ENCODE measurements around the gene KLHL30. TPM values are rescaled to one million over a fixed set of nuclear protein-coding genes. Genes with fewer than 3 reads are reported as not detected.
A peak's percentile ranks its signal among the peaks of the same experiment; 100 is the strongest.

Gene KLHL30, protein sequence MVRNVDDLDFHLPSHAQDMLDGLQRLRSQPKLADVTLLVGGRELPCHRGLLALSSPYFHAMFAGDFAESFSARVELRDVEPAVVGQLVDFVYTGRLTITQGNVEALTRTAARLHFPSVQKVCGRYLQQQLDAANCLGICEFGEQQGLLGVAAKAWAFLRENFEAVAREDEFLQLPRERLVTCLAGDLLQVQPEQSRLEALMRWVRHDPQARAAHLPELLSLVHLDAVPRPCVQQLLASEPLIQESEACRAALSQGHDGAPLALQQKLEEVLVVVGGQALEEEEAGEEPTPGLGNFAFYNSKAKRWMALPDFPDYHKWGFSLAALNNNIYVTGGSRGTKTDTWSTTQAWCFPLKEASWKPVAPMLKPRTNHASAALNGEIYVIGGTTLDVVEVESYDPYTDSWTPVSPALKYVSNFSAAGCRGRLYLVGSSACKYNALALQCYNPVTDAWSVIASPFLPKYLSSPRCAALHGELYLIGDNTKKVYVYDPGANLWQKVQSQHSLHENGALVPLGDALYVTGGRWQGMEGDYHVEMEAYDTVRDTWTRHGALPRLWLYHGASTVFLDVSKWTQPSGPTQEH
- total RNA-seq (1 to 10 TPM in 1 of 9 donors, under 1 TPM in 5, not detected in 3; 0.10 to 4.3 (median 0.15) TPM), polyA plus RNA-seq (under 1 TPM in 2 of 3 donors, not detected in 1; 0.13 to 0.24 TPM)
- long read RNA-seq, donor 1: 0 reads
- long read RNA-seq, donor 2: 0 reads
- long read RNA-seq, donor 3: 0 reads
- long read RNA-seq, donor 4: 0 reads
- long read RNA-seq, donor 5: 0 reads
- long read RNA-seq, donor 6: 0 reads
- long read RNA-seq, donor 7: 0 reads
- long read RNA-seq, donor 8: 0 reads
- long read RNA-seq, donor 9: 0 reads
- long read RNA-seq, donor 10: 0 reads

DNA sequence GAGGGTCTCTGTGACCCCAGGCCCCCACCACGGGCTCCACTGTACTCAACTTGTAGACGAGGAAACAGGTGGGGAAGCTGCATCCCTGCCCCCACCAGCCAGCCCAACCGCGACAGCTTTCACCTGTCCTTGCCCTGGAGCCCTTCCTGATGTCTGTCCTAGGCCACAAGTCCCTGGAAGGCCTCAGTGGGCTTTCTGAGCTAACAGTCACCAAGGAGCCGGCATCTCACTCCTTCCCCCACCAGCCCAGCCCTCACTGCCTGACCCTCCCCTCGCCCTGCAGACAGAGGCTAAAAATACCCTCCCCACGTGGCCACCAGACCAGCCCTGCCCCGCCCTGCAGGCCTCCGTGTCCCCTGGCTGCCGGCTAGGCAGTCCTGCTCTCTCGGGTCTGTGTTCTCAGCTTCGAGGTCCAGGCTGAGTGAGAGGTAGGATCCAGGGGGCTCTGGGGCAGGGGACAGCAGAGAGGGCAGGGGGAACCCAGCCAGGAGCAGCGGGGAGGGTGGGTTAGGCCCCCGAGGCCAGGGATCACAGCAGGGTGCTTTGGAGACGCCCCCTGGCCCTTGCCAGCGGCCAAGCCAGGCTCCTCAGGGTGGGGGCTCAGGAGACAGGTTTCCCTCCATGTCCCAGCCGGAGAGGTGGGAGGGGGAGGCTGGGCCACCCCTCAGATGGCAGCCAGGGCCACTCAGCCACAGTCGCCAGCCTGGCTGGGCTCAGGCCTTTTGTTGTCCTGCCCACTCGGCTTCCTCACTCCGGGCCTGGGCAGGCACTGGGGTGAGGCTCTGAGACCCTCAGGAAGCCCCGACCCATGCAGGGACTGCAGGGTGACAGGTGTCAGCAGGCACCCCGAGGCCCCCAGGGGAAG, at the start of gene KLHL30:
TSS of gene KLHL30 (plus strand) at position 338 of the 865 bp plus-strand sequence. CDS start 2,087 bp downstream, outside the sequence.
- no peak for DNase-seq
- H3K4me3 ChIP-seq: no peak within 1 kb of the TSS
- H3K27ac ChIP-seq: no peak within 1 kb of the TSS
- no peaks in the 10 kb centered on the region for H3K36me3 ChIP-seq (replicated peaks in 1 of 2)
- no peak for TF ChIP-seq POLR2A (IDR thresholded peaks at IDR 0.05)
- TF ChIP-seq, protein P1, sequence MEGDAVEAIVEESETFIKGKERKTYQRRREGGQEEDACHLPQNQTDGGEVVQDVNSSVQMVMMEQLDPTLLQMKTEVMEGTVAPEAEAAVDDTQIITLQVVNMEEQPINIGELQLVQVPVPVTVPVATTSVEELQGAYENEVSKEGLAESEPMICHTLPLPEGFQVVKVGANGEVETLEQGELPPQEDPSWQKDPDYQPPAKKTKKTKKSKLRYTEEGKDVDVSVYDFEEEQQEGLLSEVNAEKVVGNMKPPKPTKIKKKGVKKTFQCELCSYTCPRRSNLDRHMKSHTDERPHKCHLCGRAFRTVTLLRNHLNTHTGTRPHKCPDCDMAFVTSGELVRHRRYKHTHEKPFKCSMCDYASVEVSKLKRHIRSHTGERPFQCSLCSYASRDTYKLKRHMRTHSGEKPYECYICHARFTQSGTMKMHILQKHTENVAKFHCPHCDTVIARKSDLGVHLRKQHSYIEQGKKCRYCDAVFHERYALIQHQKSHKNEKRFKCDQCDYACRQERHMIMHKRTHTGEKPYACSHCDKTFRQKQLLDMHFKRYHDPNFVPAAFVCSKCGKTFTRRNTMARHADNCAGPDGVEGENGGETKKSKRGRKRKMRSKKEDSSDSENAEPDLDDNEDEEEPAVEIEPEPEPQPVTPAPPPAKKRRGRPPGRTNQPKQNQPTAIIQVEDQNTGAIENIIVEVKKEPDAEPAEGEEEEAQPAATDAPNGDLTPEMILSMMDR (IDR thresholded peaks at IDR 0.05): no peak
- H3K27me3 ChIP-seq: no peaks in the 10 kb centered on the region
- H3K4me1 ChIP-seq (replicated peaks in 1 of 2): no peaks in the 10 kb centered on the region
- no peaks in the 10 kb centered on the region for H3K9me3 ChIP-seq (replicated peaks in 1 of 3)
- intact Hi-C loops (cut with DNase I): no loop called here
- 53 to 70% (median 61%) methylated on average over 3 to 22 of the region's 22 CpGs for WGBS, 4 donors

DNA sequence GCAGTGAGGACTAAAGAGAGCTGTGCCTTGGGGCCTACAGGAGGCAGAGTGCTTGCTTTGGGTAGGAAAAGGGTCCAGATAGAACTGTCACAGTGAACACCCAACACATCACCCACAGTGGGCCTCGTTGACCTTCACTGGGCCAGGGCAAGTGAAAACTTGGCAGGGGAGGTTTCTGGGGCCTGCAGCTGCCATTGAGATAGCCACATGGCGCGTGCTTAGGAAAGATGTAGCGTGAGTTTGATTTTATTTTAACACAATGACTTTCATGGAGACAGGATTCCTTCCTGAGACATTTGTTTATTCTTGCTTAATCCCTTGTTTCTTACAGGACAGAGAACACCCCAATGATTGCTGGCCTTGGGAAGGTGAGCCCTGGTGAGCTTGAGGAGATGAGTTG, 47.6 kb upstream of the KLHL30 start:
- WGBS, 4 donors: 84 to 99% (median 93%) methylated on average over 4 of the region's 4 CpGs
- no peak overlapping the region for H3K4me3 ChIP-seq
- TF ChIP-seq, protein P1 (IDR thresholded peaks at IDR 0.05): no peak
- TF ChIP-seq POLR2A (IDR thresholded peaks at IDR 0.05): no peak
- H3K4me1 ChIP-seq (replicated peaks in 1 of 2): no peaks in the 10 kb centered on the region
- H3K27ac ChIP-seq: no peak overlapping the region
- no peaks in the 10 kb centered on the region for H3K9me3 ChIP-seq (replicated peaks in 1 of 3)
- no peaks in the 10 kb centered on the region for H3K27me3 ChIP-seq
- intact Hi-C loops (cut with DNase I): no loop called here
- H3K36me3 ChIP-seq (replicated peaks in 1 of 2): no peaks in the 10 kb centered on the region
- peak in 1 of 7 donors; percentile 9 for DNase-seq

DNA sequence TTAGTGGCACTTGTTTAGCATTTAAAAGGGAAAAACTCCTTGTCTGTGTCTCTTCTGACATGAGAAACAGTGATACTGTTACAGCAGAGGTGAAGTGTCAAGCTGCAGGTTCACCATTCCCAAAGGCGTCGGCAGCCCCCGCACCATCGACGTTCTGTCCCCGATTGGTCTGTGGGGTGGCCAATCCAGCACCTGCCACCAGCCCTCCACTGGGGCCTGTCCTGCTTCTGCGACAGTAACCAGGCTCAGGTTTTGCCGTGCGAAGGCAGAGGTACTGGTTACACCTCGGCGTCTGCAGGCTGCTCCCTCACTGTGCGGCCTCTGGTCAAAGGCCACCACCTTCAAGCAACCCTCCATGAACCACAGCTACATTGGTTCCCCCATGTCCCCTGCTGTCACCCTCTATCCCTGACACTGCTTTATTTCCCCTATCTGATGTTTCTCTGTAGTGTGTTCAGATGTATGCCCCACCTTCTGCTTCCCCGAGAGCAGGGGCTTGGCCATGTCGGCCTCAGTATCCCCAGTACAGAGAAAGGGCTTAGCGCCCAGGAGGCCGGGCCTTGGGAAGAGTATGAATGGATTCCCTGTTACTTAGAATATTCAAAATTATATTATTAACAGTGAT, 46.9 kb upstream of the KLHL30 start:
- Histone ChIP-seq H3K4me1 (replicated peaks in 1 of 2) (no peaks in the 10 kb centered on the region), H3K27me3 (no peaks in the 10 kb centered on the region), H3K4me3 (no peak overlapping the region), H3K27ac (no peak overlapping the region), H3K36me3 (replicated peaks in 1 of 2) (no peaks in the 10 kb centered on the region), H3K9me3 (replicated peaks in 1 of 3) (no peaks in the 10 kb centered on the region)
- intact Hi-C loops (cut with DNase I): no loop called here
- 93 to 97% (median 95%) methylated on average over 8 to 16 of the region's 16 CpGs for WGBS, 4 donors
- TF ChIP-seq POLR2A (IDR thresholded peaks at IDR 0.05): no peak
- TF ChIP-seq, protein P1 (IDR thresholded peaks at IDR 0.05): no peak
- peak in 1 of 7 donors; percentile 24 for DNase-seq

Data from adrenal gland (tissue), 19 donors.